Astrocyte (in vitro differentiated cells and primary cell): ENCODE measurements around the gene AUP1. TPM values are rescaled to one million over a fixed set of nuclear protein-coding genes. Genes with fewer than 3 reads are reported as not detected.

Experiments
- DNase-seq: peaks from one replicate; pipeline ENCODE4 v3.0.0-alpha.2; 2010; ENCODE audit warnings: low read depth
- FAIRE-seq: peaks from 2 replicates; lab custom pipeline; 2011; peaks lifted over from hg19 to GRCh38; lab: Jason Lieb, UNC
- H2AFZ ChIP-seq: 2 replicates; pipeline ENCODE4 v1.6.0; 2012; ENCODE audit warnings: low read depth, low read length, inconsistent platforms
- H3K27ac ChIP-seq: 2 replicates; pipeline ENCODE4 v1.5.1; 2011; ENCODE audit warnings: low read depth, low read length, inconsistent platforms
- H3K27me3 ChIP-seq: 2 replicates; pipeline ENCODE4 v1.6.0; 2011; ENCODE audit warnings: low read length, inconsistent platforms; ENCODE audit not compliant: insufficient read depth
- H3K36me3 ChIP-seq: 2 replicates; pipeline ENCODE4 v1.5.1; 2011; ENCODE audit warnings: low read length, inconsistent platforms; ENCODE audit not compliant: insufficient read depth
- H3K4me1 ChIP-seq: 2 replicates; pipeline ENCODE4 v1.5.1; 2011; ENCODE audit warnings: low read length, inconsistent platforms; ENCODE audit not compliant: insufficient read depth
- H3K4me2 ChIP-seq: 2 replicates; pipeline ENCODE4 v1.6.0; 2012; ENCODE audit warnings: low read length, inconsistent platforms
- H3K4me3 ChIP-seq: 2 replicates; pipeline ENCODE4 v1.5.1; 2011; ENCODE audit warnings: low read depth, mild to moderate bottlenecking, low read length, inconsistent platforms; ENCODE audit not compliant: insufficient read depth
- H3K79me2 ChIP-seq: 2 replicates; pipeline ENCODE4 v1.6.0; 2012; ENCODE audit warnings: mild to moderate bottlenecking, low read length, inconsistent platforms; ENCODE audit not compliant: insufficient read depth
- H3K9ac ChIP-seq: 2 replicates; pipeline ENCODE4 v1.6.0; 2012; ENCODE audit warnings: mild to moderate bottlenecking, low read length, inconsistent platforms
- H3K9me3 ChIP-seq: 2 replicates; pipeline ENCODE4 v1.5.1; 2012; ENCODE audit warnings: low read depth, mild to moderate bottlenecking, low read length, inconsistent platforms; ENCODE audit not compliant: insufficient read depth
- H4K20me1 ChIP-seq: 2 replicates; pipeline ENCODE4 v1.6.0; 2012; ENCODE audit warnings: low read length, inconsistent platforms; ENCODE audit not compliant: insufficient read depth
- H3K27ac Mint-ChIP-seq: one replicate; pipeline ENCODE4 v1.8.0; 2021; ENCODE audit warnings: mild to moderate bottlenecking, mixed read lengths; ENCODE audit not compliant: unreplicated experiment
- H3K27me3 Mint-ChIP-seq: one replicate; pipeline ENCODE4 v1.8.0; 2021; ENCODE audit warnings: low read depth, mixed read lengths; ENCODE audit not compliant: unreplicated experiment
- H3K36me3 Mint-ChIP-seq: one replicate; pipeline ENCODE4 v1.8.0; 2021; ENCODE audit warnings: low read depth, mixed read lengths; ENCODE audit not compliant: unreplicated experiment
- H3K4me1 Mint-ChIP-seq: one replicate; pipeline ENCODE4 v1.8.0; 2021; ENCODE audit warnings: low read depth, mixed read lengths; ENCODE audit not compliant: unreplicated experiment
- H3K4me3 Mint-ChIP-seq: one replicate; pipeline ENCODE4 v1.8.0; 2021; ENCODE audit warnings: mild to moderate bottlenecking, moderate library complexity, mixed read lengths; ENCODE audit not compliant: unreplicated experiment
- H3K9me3 Mint-ChIP-seq: one replicate; pipeline ENCODE4 v1.8.0; 2021; ENCODE audit warnings: mild to moderate bottlenecking, mixed read lengths; ENCODE audit not compliant: unreplicated experiment
- EZH2 ChIP-seq: IDR thresholded peaks from 2 replicates; pipeline ENCODE4 v1.6.1; 2012; ENCODE audit warnings: mild to moderate bottlenecking, low read length, inconsistent platforms; ENCODE audit not compliant: insufficient read depth
- total RNA-seq: library from RNA; stranded (reverse); gene quantifications from 2 replicates; pipeline ENCODE4 v1.2.1, GENCODE V29; 2021
- TF ChIP-seq, protein P1 (sequence below): IDR thresholded peaks from 2 replicates; pipeline ENCODE4 v1.5.1; 2011; ENCODE audit warnings: low read depth, mild to moderate bottlenecking, inconsistent platforms, low read length, moderate library complexity; ENCODE audit not compliant: insufficient read depth

AUP1 gene
- total RNA-seq, 1 donor from 2014 or later = 82.5 TPM

DNA sequence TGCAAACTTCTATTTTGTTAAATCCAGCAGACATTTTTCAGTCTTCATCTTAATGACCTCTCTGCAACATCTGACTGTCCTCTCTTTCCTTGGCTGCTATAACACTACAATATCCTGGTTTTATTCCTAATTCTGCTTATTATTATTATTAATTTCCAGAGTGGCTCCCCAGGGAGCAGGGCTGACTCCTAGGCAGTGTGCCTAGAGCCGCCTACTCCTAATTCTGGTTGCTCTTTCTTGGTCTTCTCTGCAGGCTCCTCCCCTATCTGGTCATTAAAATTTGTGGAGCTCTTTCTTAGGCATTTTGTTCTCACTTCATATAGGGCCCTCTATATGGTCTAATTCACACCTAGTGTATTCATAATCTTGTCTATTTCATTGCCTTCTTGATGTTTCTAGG, 13.5 kb upstream of the AUP1 start:
- peaks cover 3% of the 10 kb centered on the region for H3K27me3 Mint-ChIP-seq
- Histone ChIP-seq H3K9ac (no peak overlapping the region), H2AFZ (no peak overlapping the region), H3K79me2 (no peaks in the 10 kb centered on the region), H3K27ac (no peak overlapping the region), H3K27me3 (no peaks in the 10 kb centered on the region), H3K9me3 (no peaks in the 10 kb centered on the region), H4K20me1 (no peaks in the 10 kb centered on the region), H3K4me2 (no peak overlapping the region), H3K4me1 (no peaks in the 10 kb centered on the region), H3K4me3 (no peak overlapping the region), H3K36me3 (no peaks in the 10 kb centered on the region)
- no peak for DNase-seq
- TF ChIP-seq, protein P1, sequence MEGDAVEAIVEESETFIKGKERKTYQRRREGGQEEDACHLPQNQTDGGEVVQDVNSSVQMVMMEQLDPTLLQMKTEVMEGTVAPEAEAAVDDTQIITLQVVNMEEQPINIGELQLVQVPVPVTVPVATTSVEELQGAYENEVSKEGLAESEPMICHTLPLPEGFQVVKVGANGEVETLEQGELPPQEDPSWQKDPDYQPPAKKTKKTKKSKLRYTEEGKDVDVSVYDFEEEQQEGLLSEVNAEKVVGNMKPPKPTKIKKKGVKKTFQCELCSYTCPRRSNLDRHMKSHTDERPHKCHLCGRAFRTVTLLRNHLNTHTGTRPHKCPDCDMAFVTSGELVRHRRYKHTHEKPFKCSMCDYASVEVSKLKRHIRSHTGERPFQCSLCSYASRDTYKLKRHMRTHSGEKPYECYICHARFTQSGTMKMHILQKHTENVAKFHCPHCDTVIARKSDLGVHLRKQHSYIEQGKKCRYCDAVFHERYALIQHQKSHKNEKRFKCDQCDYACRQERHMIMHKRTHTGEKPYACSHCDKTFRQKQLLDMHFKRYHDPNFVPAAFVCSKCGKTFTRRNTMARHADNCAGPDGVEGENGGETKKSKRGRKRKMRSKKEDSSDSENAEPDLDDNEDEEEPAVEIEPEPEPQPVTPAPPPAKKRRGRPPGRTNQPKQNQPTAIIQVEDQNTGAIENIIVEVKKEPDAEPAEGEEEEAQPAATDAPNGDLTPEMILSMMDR = no peak
- TF ChIP-seq EZH2 = no peak
- no peaks in the 10 kb centered on the region for H3K4me1 Mint-ChIP-seq
- no peak overlapping the region for H3K27ac Mint-ChIP-seq
- H3K9me3 Mint-ChIP-seq = no peaks in the 10 kb centered on the region
- no peak for FAIRE-seq
- H3K4me3 Mint-ChIP-seq = no peak overlapping the region
- H3K36me3 Mint-ChIP-seq = peaks cover 2% of the 10 kb centered on the region

DNA sequence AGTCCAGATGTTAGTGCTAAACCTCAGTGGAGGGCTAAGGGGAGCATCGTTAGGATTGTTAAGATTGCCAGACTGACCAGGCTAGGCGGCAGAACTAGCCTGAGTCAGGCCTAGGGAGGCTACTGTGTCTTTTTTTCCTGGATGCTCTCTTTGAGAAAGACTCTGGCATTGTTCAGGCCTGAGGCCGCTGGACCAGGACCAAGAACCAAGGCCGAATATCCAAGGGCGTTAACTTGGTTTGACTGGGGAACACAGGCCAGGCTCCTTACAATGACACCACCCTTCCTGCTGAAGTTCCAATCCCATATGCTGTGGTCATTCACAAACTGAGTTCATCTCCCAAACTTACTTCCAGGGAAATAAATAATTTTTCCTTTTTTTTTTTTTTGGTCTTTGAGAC, 10.8 kb upstream of the AUP1 start:
- H3K27ac Mint-ChIP-seq = no peak overlapping the region
- no peaks in the 10 kb centered on the region for H3K9me3 ChIP-seq
- DNase-seq (no peak), FAIRE-seq (no peak)
- H3K4me3 Mint-ChIP-seq = no peak overlapping the region
- no peak overlapping the region for H2AFZ ChIP-seq
- no peak overlapping the region for H3K4me2 ChIP-seq
- no peaks in the 10 kb centered on the region for H3K36me3 ChIP-seq
- H3K4me1 Mint-ChIP-seq = peaks cover 3% of the 10 kb centered on the region
- H3K27me3 Mint-ChIP-seq = peaks cover 3% of the 10 kb centered on the region
- H4K20me1 ChIP-seq = no peaks in the 10 kb centered on the region
- no peak overlapping the region for H3K4me3 ChIP-seq
- no peaks in the 10 kb centered on the region for H3K4me1 ChIP-seq
- H3K27ac ChIP-seq = no peak overlapping the region
- H3K36me3 Mint-ChIP-seq = no peaks in the 10 kb centered on the region
- H3K9me3 Mint-ChIP-seq = no peaks in the 10 kb centered on the region
- TF ChIP-seq, protein P1 = no peak
- no peak for TF ChIP-seq EZH2
- no peaks in the 10 kb centered on the region for H3K79me2 ChIP-seq
- H3K9ac ChIP-seq = no peak overlapping the region
- H3K27me3 ChIP-seq = no peaks in the 10 kb centered on the region

- FAIRE-seq (no peak), DNase-seq (no peak)
- Histone ChIP-seq H3K27me3 (no peaks in the 10 kb centered on the region), H3K9ac (no peak overlapping the region), H3K27ac (no peak overlapping the region), H2AFZ (no peak overlapping the region), H3K36me3 (peaks cover under 1% of the 10 kb centered on the region), H3K4me2 (no peak overlapping the region), H4K20me1 (no peaks in the 10 kb centered on the region), H3K9me3 (no peaks in the 10 kb centered on the region), H3K4me1 (no peaks in the 10 kb centered on the region), H3K79me2 (no peaks in the 10 kb centered on the region), H3K4me3 (no peak overlapping the region)
- Mint-ChIP-seq H3K36me3 (peaks cover 2% of the 10 kb centered on the region), H3K4me3 (no peak overlapping the region), H3K4me1 (peaks cover 3% of the 10 kb centered on the region), H3K27ac (no peak overlapping the region), H3K9me3 (no peaks in the 10 kb centered on the region), H3K27me3 (peaks cover 3% of the 10 kb centered on the region)
- TF ChIP-seq EZH2 = no peak
- TF ChIP-seq, protein P1 = no peak
Measured at GRCh38 chr2:74538881-74539339, 9.4 kb upstream of the AUP1 start.
